Ecto neural progenitor cell (in vitro differentiated cells): ENCODE measurements around the gene IQCE.

Experiments used
- DNase-seq: peaks from one replicate; pipeline ENCODE4 v3.0.0-alpha.2; 2018; ENCODE audit warnings: low spot score

The IQCE gene

GRCh38 chr7:2663121-2663886, 104.5 kb downstream of the IQCE start:
- no peak for DNase-seq

GRCh38 chr7:2663960-2664359, 105.2 kb downstream of the IQCE start:
- DNase-seq = no peak
